CD4-positive, alpha-beta T cell treated with Interleukin-21 for 1 hour (primary cell): ENCODE measurements around the gene CCDC9B.

Experiments used
- DNase-seq: peaks from one replicate; pipeline ENCODE4 v3.0.0-alpha.2; 2020

CCDC9B gene

DNA sequence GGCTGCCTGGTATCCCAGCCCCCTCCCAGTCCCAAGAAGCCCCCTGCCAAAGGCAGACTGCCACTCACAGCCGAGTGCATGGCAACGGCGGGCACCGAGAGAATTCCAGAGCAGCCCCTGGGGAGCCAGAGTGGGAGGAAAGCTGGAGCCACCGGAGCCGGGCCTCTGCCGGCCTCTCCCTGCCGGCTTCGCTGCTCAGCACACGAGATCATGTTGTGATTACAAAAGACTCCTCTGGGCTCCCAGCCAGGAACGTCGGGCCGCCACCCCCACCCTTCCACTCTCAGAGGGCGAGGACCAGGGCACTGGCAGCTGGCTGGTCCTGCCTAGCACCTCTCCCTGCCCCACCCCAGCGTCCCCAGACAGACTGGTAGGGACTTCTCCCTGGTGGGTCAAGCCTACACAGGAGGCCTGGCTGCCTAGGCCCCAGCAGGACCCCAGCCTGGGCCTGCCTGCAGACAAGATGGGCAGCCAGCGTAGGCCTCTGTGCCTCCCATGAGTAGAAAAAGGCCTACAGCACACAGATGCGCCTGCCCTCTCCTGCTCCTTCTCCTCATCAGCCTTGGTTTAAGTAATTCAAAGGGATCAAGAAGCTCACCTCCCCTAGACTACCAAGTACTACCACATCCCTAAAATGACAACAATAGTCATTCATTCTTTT, at the start of gene CCDC9B:
CCDC9B (minus strand) TSS at position 200 of the 661 bp plus-strand sequence; CDS start at position 80, 120 bp downstream.
- no peak for DNase-seq

DNA sequence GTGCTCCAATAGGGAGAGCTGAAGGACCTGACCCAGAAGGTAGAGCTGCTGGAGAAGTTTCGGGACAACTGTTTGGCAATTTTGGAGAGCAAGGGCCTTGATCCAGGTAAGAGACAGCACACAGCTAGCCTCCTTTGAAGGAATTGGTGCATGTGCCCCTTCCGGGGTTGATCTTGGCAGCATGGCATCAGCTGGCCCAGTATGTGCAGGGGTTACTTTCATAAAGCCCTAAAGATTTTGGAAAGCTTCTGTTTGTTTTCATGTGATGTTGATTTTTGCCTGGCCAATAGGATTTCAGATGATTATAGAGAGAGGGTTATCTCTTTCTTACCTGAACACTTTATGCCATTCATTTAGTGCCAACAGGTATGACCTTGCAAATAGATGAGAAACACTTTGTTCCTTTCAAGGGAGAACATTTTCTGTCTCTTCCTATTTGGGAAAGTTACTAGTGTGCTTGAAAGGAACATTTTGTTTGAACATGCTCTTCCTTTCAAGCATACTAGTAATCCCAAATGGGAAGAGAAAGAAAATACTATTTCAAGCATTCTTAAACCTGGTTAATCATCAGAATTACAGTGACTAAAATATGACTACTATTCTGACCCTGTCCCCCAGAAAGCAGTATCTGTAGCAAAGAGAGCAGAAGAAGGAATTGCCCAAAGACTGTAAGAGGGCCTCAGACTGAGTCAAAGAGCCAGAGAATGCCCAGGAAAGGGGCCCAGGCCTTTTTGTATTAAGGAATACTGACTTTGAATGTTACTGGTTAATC, 49.3 kb upstream of the CCDC9B start:
- DNase-seq = no peak

- DNase-seq = no peak
Observed at GRCh38 chr15:40388941-40389823, 48.4 kb upstream of the CCDC9B start.

DNA sequence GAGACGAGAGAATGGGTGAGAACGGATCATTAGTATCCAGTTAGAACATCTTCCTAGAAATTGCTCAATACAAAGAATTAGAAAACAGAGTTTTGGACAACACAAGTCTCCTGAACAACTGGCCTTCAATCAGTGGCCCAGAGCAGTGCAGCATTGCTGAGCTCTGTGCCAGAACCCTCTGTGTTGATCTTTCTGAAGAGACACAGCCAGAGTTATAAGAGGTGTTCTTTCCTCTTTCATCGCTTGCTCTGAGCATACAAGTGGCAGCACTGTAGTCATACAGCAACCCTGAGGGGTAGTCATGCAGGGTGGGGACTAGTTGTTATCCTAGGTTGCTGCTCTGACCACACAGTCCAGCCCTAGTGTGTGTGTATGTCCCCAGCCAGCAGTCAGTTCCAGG, 45.7 kb upstream of the CCDC9B start:
- DNase-seq = no peak

- DNase-seq = peak; percentile 94
Observed at GRCh38 chr15:40382580-40383456, 42.1 kb upstream of the CCDC9B start, which contains the start of gene KNSTRN. TSS of gene KNSTRN (plus strand) at chr15:40382721. CDS start at chr15:40382836, 115 bp downstream.

GRCh38 chr15:40381818-40382529, 41.2 kb upstream of the CCDC9B start:
- DNase-seq = no peak

GRCh38 chr15:40380636-40381035, 39.9 kb upstream of the CCDC9B start:
- no peak for DNase-seq

DNA sequence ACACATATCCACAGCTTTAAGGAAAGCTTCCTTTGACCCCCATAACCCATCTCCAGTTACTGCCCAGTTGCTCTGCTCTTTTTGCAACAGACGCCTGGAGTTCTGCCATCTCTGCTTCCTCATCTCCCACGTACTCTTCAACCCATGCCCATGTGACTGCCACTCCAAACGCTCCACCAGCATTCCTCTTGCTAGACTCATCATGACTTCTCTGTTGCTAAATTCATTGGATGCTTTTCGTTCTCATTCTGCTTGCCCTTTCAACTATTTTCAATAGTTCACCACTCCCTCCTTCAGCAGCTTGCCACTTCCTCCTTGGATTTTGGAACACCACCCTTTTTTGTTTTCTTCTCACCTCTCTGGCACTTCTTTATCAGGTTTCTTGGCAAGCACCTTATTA, 39.1 kb upstream of the CCDC9B start:
- DNase-seq = no peak

- DNase-seq = no peak
Observed at GRCh38 chr15:40379374-40379773, 38.6 kb upstream of the CCDC9B start.

DNA sequence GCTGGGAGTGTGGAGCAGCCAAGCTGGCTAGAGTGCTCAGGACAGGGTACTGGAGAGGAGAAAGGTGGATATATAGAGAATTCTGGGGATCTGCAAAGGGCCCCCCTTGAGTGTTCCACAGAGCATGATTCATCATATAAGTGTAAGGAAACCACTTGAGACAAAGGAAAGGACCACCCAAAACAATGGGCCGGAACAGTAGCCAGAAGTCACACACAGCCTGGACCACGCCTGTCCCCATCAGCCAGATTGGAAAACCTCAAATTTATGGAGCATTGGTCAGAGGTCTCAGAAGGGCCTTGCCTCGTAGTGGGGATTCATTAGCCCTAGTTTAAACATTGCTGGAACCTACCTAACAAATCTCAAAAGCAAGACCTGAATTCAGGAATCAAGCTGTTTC, 36.9 kb upstream of the CCDC9B start:
- DNase-seq = no peak

DNA sequence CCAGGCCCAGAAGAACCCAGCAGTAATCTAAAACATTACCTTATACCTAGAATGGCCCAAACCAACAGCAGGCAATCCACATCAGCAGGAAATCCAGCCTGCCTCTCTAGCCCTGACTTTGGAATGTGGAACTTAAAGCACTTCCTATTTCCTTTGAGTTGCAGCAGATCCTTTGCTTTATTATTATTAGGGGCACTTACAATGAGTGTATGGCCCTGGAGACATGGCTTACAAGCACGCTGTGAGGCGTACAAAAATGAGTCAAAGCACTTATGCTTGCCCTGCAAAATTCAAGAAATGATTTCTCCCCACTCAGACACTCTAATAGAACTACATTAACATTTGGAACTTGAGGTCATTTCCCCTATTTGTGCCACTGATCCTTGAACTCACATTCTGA, 32.2 kb upstream of the CCDC9B start:
- DNase-seq = no peak

- DNase-seq = no peak
Observed at GRCh38 chr15:40369971-40370370, 29.2 kb upstream of the CCDC9B start.

DNA sequence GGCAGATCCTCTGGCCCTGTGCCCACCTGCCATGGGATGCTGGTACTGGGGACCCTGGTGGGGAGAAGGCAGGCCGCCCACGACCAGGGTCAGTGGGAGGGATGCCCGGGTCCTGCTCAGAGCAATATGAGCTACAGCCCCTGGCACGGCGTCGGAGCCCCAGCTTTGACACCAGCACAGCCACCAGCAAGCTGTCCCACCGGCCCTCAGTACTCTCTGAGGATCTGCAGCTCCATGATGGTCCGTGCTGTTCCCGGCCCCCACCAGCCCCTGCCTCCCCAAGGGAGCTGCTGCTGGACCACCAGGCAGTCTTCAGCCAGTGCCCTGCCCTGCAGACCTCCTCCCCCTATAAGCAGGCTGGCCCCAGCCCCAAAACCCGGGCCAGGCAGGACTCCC, 28.7 kb upstream of the CCDC9B start:
- DNase-seq = no peak

- DNase-seq = no peak
Observed at GRCh38 chr15:40368719-40369473, 28.2 kb upstream of the CCDC9B start.

DNA sequence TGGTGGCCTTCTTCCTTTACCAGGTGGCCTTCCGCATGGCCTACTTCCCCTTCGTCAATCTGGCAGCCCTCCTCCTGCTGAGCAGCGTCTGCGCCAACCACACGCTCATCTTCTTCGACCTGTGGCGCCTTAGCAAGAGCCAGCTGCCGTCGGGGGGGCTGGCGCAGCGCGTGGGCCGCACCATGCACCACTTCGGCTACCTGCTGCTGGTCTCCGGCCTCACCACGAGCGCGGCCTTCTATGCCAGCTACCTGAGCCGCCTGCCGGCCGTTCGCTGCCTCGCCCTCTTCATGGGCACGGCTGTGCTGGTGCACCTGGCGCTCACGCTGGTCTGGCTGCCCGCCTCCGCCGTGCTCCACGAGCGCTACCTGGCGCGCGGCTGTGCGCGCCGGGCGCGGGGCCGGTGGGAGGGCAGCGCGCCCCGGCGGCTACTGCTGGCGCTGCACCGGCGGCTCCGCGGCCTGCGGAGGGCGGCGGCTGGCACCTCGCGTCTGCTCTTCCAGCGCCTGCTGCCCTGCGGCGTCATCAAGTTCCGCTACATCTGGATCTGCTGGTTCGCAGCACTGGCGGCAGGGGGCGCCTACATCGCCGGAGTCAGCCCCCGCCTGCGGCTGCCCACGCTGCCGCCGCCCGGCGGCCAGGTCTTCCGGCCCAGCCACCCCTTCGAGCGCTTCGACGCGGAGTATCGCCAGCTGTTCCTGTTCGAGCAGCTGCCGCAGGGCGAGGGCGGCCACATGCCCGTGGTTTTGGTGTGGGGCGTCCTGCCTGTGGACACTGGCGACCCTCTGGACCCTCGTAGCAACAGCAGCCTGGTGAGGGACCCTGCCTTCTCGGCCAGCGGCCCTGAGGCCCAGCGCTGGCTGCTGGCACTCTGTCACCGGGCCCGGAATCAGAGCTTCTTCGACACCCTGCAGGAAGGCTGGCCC, 27.2 kb upstream of the CCDC9B start:
- DNase-seq = peak; percentile 94

- DNase-seq = no peak
Observed at GRCh38 chr15:40367371-40367685, 26.6 kb upstream of the CCDC9B start.

DNA sequence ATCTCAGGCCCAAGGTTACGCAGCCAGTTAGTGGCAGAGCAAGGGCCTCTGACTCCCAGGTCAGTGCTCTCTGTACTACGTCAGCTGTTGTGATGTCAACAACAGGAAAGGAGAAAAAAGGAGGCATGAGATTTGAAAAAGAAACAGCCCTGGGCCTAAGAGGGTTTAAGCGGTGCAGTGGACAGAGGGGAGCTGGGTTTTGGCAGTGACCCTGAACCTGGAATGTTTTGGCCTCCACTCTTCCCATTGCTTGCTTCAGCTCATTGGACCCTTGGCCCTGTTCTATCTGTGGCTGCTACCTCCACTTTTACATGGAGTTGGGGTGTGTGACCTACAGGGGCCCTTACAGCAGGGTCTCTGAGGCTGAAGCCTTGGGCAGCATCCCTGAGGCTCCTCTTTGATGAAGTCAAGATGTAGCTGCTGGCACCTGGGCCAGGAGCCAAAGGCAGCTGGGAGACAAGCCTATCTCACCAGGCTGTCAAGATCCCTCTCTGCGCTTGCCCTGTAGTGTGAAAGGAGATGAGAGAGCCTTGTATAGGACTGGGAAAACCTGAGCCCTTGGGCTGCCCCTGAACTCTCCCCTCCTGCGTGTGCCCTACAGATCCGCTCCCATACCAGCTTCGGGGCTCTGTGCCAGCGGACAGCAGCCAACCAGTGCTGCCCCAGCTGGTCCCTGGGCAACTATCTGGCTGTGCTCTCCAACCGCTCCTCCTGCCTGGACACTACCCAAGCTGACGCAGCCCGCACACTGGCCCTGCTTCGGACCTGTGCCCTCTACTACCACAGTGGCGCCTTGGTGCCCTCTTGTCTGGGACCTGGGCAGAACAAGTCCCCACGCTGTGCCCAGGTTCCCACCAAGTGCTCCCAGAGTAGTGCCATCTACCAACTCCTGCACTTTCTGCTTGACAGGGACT, 26.0 kb upstream of the CCDC9B start:
- no peak for DNase-seq

GRCh38 chr15:40365624-40366456, 25.1 kb upstream of the CCDC9B start:
- no peak for DNase-seq
